ENCODE measurements around the gene INPP5A.
"Not testable (repeated sequence)": the region's sequence is repeated elsewhere in the genome, so short reads cannot be mapped to it uniquely, and the experiment has no call there.

The INPP5A gene

GRCh38 chr10:132548869-132549268 lies 11.3 kb downstream of the INPP5A start:
- Mint-ChIP-seq H3K9me3 (no peaks in the 10 kb centered on the region), H3K36me3 (ENCODE audit: low read depth) (no peaks in the 10 kb centered on the region), H3K4me3 (no peak overlapping the region), H3K27ac (no peak overlapping the region), H3K4me1 (peaks cover 6% of the 10 kb centered on the region), H3K27me3 (ENCODE audit: low read depth) (peaks cover 4% of the 10 kb centered on the region)
- no peak for TF ChIP-seq CTCF (IDR thresholded peaks at IDR 0.05; ENCODE audit: unreplicated experiment in 3 of 3)

- no peak overlapping the region for H3K27ac Mint-ChIP-seq
- no peak overlapping the region for H3K4me3 Mint-ChIP-seq
- H3K4me1 Mint-ChIP-seq, result peaks cover 6% of the 10 kb centered on the region
- no peak for TF ChIP-seq CTCF (IDR thresholded peaks at IDR 0.05; ENCODE audit: unreplicated experiment in 3 of 3)
- H3K27me3 Mint-ChIP-seq (ENCODE audit: low read depth), result peaks cover 4% of the 10 kb centered on the region
- H3K9me3 Mint-ChIP-seq, result no peaks in the 10 kb centered on the region
- no peaks in the 10 kb centered on the region for H3K36me3 Mint-ChIP-seq (ENCODE audit: low read depth)
These were observed 11.8 kb downstream of the INPP5A start for GRCh38 chr10:132549371-132549770.

- Mint-ChIP-seq H3K36me3 (ENCODE audit: low read depth) (no peaks in the 10 kb centered on the region), H3K4me3 (no peak overlapping the region), H3K9me3 (no peaks in the 10 kb centered on the region), H3K27me3 (ENCODE audit: low read depth) (no peaks in the 10 kb centered on the region), H3K4me1 (no peaks in the 10 kb centered on the region), H3K27ac (no peak overlapping the region)
- no peak for TF ChIP-seq CTCF (IDR thresholded peaks at IDR 0.05; ENCODE audit: unreplicated experiment in 3 of 3)
These were observed 12.9 kb downstream of the INPP5A start for GRCh38 chr10:132550366-132551092.

GRCh38 chr10:132551093-132551807 lies 13.7 kb downstream of the INPP5A start:
- no peak for TF ChIP-seq CTCF (IDR thresholded peaks at IDR 0.05; ENCODE audit: unreplicated experiment in 3 of 3)
- Mint-ChIP-seq H3K4me3 (no peak overlapping the region), H3K27ac (no peak overlapping the region), H3K27me3 (ENCODE audit: low read depth) (no peaks in the 10 kb centered on the region), H3K36me3 (ENCODE audit: low read depth) (no peaks in the 10 kb centered on the region), H3K4me1 (peaks cover 1% of the 10 kb centered on the region), H3K9me3 (no peaks in the 10 kb centered on the region)

GRCh38 chr10:132551808-132552130 lies 14.2 kb downstream of the INPP5A start:
- Mint-ChIP-seq H3K36me3 (ENCODE audit: low read depth) (no peaks in the 10 kb centered on the region), H3K4me3 (no peak overlapping the region), H3K9me3 (no peaks in the 10 kb centered on the region), H3K27ac (no peak overlapping the region), H3K4me1 (peaks cover 6% of the 10 kb centered on the region), H3K27me3 (ENCODE audit: low read depth) (no peaks in the 10 kb centered on the region)
- TF ChIP-seq CTCF (IDR thresholded peaks at IDR 0.05; ENCODE audit: unreplicated experiment in 3 of 3), result no peak

GRCh38 chr10:132552635-132553034 lies 15.0 kb downstream of the INPP5A start:
- not testable (repeated sequence) for H3K27ac Mint-ChIP-seq; H3K27me3 Mint-ChIP-seq (ENCODE audit: low read depth); H3K4me3 Mint-ChIP-seq; H3K36me3 Mint-ChIP-seq (ENCODE audit: low read depth); H3K9me3 Mint-ChIP-seq
- peaks cover 10% of the 10 kb centered on the region for H3K4me1 Mint-ChIP-seq

GRCh38 chr10:132553568-132553967 lies 16.0 kb downstream of the INPP5A start:
- not testable (repeated sequence) for H3K4me3 Mint-ChIP-seq; H3K36me3 Mint-ChIP-seq (ENCODE audit: low read depth); H3K9me3 Mint-ChIP-seq; H3K27ac Mint-ChIP-seq; H3K27me3 Mint-ChIP-seq (ENCODE audit: low read depth)
- peaks cover 10% of the 10 kb centered on the region for H3K4me1 Mint-ChIP-seq

All from nephron (organoid).